ENCODE results near the gene LRRC4C.

- TF ChIP-seq MAX (CRISPR knock-in tag; IDR thresholded peaks at IDR 0.05), result no peak
- no peak for TF ChIP-seq CTCF (IDR thresholded peaks at IDR 0.05)
- TF ChIP-seq ESRRA (CRISPR knock-in tag; IDR thresholded peaks at IDR 0.05; ENCODE audit: borderline replicate concordance), result no peak
- TF ChIP-seq USF2 (CRISPR knock-in tag; IDR thresholded peaks at IDR 0.05), result no peak
- no peak for TF ChIP-seq ATF2 (CRISPR knock-in tag; IDR thresholded peaks at IDR 0.05; ENCODE audit: borderline replicate concordance, low read depth)
- no peak for TF ChIP-seq ZMAT4 (CRISPR knock-in tag; IDR thresholded peaks at IDR 0.05)
- no peak for TF ChIP-seq NFYB (CRISPR knock-in tag; conservative IDR thresholded peaks at IDR 0.05; ENCODE audit: low read depth)
Observed at GRCh38 chr11:41051919-41052635, 407.4 kb downstream of the LRRC4C start.
